Astrocyte (in vitro differentiated cells and primary cell): ENCODE measurements around the gene HTR4.

Experiments used
- CTCF ChIP-seq: IDR thresholded peaks from 2 replicates; pipeline ENCODE4 v1.5.1; 2011; ENCODE audit warnings: low read depth, mild to moderate bottlenecking, inconsistent platforms, low read length, moderate library complexity; ENCODE audit not compliant: insufficient read depth
- EZH2 ChIP-seq: IDR thresholded peaks from 2 replicates; pipeline ENCODE4 v1.6.1; 2012; ENCODE audit warnings: mild to moderate bottlenecking, low read length, inconsistent platforms; ENCODE audit not compliant: insufficient read depth

- TF ChIP-seq CTCF (no peak), EZH2 (no peak)
These were observed 131.2 kb downstream of the HTR4 start for GRCh38 chr5:148523139-148523538.
